ENCODE measurements around the gene MBD2. TPM values are rescaled to one million over a fixed set of nuclear protein-coding genes. Genes with fewer than 3 reads are reported as not detected.
"Not testable (repeated sequence)": the region's sequence is repeated elsewhere in the genome, so short reads cannot be mapped to it uniquely, and the experiment has no call there.

MBD2 gene
- total RNA-seq, 1 experiment from 2014 or later, result 53.3 TPM

- DNase-seq (ENCODE audit: low read depth, low spot score) (no peak), ATAC-seq (no peak)
- Histone ChIP-seq H3K4me3 (ENCODE audit: low read depth in 2 of 2, low read length in 2 of 2) (peak overlapping the region; percentile 56 to 68), H3K4me1 (ENCODE audit: control insufficient read depth, insufficient read depth, low read length) (peaks cover 8% of the 10 kb centered on the region; the same call in 1 of the 2 replicates), H3K9me3 (ENCODE audit: control insufficient read depth, insufficient read depth, low read depth, low read length) (no peaks in the 10 kb centered on the region), H3K27ac (ENCODE audit: low read length) (peak overlapping the region; percentile 44; the same call in 1 of the 2 replicates), H3K27me3 (ENCODE audit: control insufficient read depth, insufficient read depth, low read length) (no peaks in the 10 kb centered on the region), H3K36me3 (ENCODE audit: control insufficient read depth, insufficient read depth, low read length) (no peaks in the 10 kb centered on the region; the same call in 1 of the 2 replicates)
- ChIA-PET POLR2A (no interaction called here), CTCF (interaction anchor here (1.3 kb wide), 1 partner anchor 169 kb away, joined by 3 read pairs; no protein-coding TSS in a partner anchor)
- TSS peak; percentile 82 for BruUV-seq (replicated peaks)
- in situ Hi-C loops (cut with HindIII; ENCODE audit: low pct_unique_long_range_greater_than_20kb, low sequenced_read_pairs) (no loop called here), intact Hi-C loops (cut with micrococcal nuclease; ENCODE audit: unreplicated experiment) (no loop called here)
- TF ChIP-seq CTCF (IDR thresholded peaks at IDR 0.05) (peak; percentile 38; the same call in 1 of the 2 replicates), SIN3A (IDR thresholded peaks at IDR 0.05; ENCODE audit: borderline replicate concordance, insufficient read depth, low read depth, low read length) (no peak)
These were observed 1.4 kb downstream of the MBD2 start for GRCh38 chr18:54222922-54223567.

GRCh38 chr18:54220406-54220805 lies 4.1 kb downstream of the MBD2 start:
- no peaks in the 10 kb centered on the region for H3K9me3 ChIP-seq (ENCODE audit: control insufficient read depth, insufficient read depth, low read depth, low read length)
- no peak overlapping the region for H3K4me3 ChIP-seq (ENCODE audit: low read depth in 2 of 2, low read length in 2 of 2)
- H3K27me3 ChIP-seq (ENCODE audit: control insufficient read depth, insufficient read depth, low read length), result no peaks in the 10 kb centered on the region
- DNase-seq (ENCODE audit: low read depth, low spot score) (no peak), ATAC-seq (no peak)
- TSS peak; percentile 26 for BruUV-seq (replicated peaks)
- intact Hi-C loops (cut with micrococcal nuclease; ENCODE audit: unreplicated experiment) (no loop called here), in situ Hi-C loops (cut with HindIII; ENCODE audit: low pct_unique_long_range_greater_than_20kb, low sequenced_read_pairs) (no loop called here)
- peaks cover 8% of the 10 kb centered on the region; the same call in 1 of the 2 replicates for H3K4me1 ChIP-seq (ENCODE audit: control insufficient read depth, insufficient read depth, low read length)
- CTCF ChIA-PET, result no interaction called here
- no peak overlapping the region for H3K27ac ChIP-seq (ENCODE audit: low read length)
- POLR2A ChIA-PET, result no interaction called here
- no peak for TF ChIP-seq REST (IDR thresholded peaks at IDR 0.05; ENCODE audit: insufficient read depth in 1 of 2, low read depth in 2 of 2, low read length in 1 of 2)
- no peaks in the 10 kb centered on the region; the same call in 1 of the 2 replicates for H3K36me3 ChIP-seq (ENCODE audit: control insufficient read depth, insufficient read depth, low read length)

- H3K36me3 ChIP-seq (ENCODE audit: control insufficient read depth, insufficient read depth, low read length); H3K9me3 ChIP-seq (ENCODE audit: control insufficient read depth, insufficient read depth, low read depth, low read length); CTCF ChIA-PET; H3K27me3 ChIP-seq (ENCODE audit: control insufficient read depth, insufficient read depth, low read length); BruUV-seq (replicated peaks); in situ Hi-C loops (cut with HindIII; ENCODE audit: low pct_unique_long_range_greater_than_20kb, low sequenced_read_pairs); H3K4me3 ChIP-seq (ENCODE audit: low read depth in 2 of 2, low read length in 2 of 2); H3K27ac ChIP-seq (ENCODE audit: low read length); POLR2A ChIA-PET; H3K4me1 ChIP-seq (ENCODE audit: control insufficient read depth, insufficient read depth, low read length); ATAC-seq; intact Hi-C loops (cut with micrococcal nuclease; ENCODE audit: unreplicated experiment); DNase-seq (ENCODE audit: low read depth, low spot score): not testable (repeated sequence)
These were observed 5.7 kb downstream of the MBD2 start for GRCh38 chr18:54218803-54219202.
